ACC112 (cell line): Measurements from ENCODE around the gene SOX5.
"Not testable (repeated sequence)": the region's sequence is repeated elsewhere in the genome, so short reads cannot be mapped to it uniquely, and the experiment has no call there.

Source experiments
- H2AFZ ChIP-seq: fragments of 200-600 bp; sonication (generic); one replicate; pipeline ENCODE4 v1.6.0; 2017; ENCODE audit warnings: antibody characterized with exemption, low read length; ENCODE audit not compliant: unreplicated experiment
- H3K27ac ChIP-seq: fragments of 200-600 bp; sonication (generic); 2 replicates; pipeline ENCODE4 v1.5.1; 2014; ENCODE audit warnings: low read depth, mild to moderate bottlenecking, antibody characterized with exemption, low read length, moderate library complexity
- H3K27me3 ChIP-seq: fragments of 200-600 bp; sonication (generic); 2 replicates; pipeline ENCODE4 v1.6.1; 2014; ENCODE audit warnings: mild to moderate bottlenecking, antibody characterized with exemption, low read length, moderate library complexity, mixed read lengths; ENCODE audit not compliant: insufficient read depth
- H3K36me3 ChIP-seq: fragments of 200-600 bp; sonication (generic); 2 replicates; pipeline ENCODE4 v1.6.1; 2016; ENCODE audit warnings: mild to moderate bottlenecking, antibody characterized with exemption, low read length, moderate library complexity, mixed read lengths; ENCODE audit not compliant: insufficient read depth
- H3K4me1 ChIP-seq: fragments of 200-600 bp; sonication (generic); one replicate; pipeline ENCODE4 v1.6.1; 2016; ENCODE audit warnings: low read length, mixed read lengths; ENCODE audit not compliant: insufficient read depth, unreplicated experiment, control insufficient read depth
- H3K4me3 ChIP-seq: fragments of 200-600 bp; sonication (generic); 2 replicates; pipeline ENCODE4 v1.5.1; 2014; ENCODE audit warnings: mild to moderate bottlenecking, low read depth, low read length
- H3K79me2 ChIP-seq: fragments of 200-600 bp; sonication (generic); one replicate; pipeline ENCODE4 v1.6.0; 2016; ENCODE audit warnings: low read length; ENCODE audit not compliant: control insufficient read depth, unreplicated experiment, insufficient read depth

The SOX5 gene

GRCh38 chr12:23534196-23534595, 415.3 kb downstream of the SOX5 start:
- H3K4me1 ChIP-seq, result no peaks in the 10 kb centered on the region
- H3K79me2 ChIP-seq, result no peaks in the 10 kb centered on the region
- H3K27me3 ChIP-seq, result no peaks in the 10 kb centered on the region
- no peak overlapping the region for H2AFZ ChIP-seq
- no peak overlapping the region for H3K4me3 ChIP-seq
- H3K36me3 ChIP-seq, result no peaks in the 10 kb centered on the region
- H3K27ac ChIP-seq, result no peak overlapping the region

GRCh38 chr12:23533699-23534098, 415.8 kb downstream of the SOX5 start:
- no peaks in the 10 kb centered on the region for H3K27me3 ChIP-seq

GRCh38 chr12:23533265-23533664, 416.2 kb downstream of the SOX5 start:
- Histone ChIP-seq H3K27ac (no peak overlapping the region), H3K27me3 (no peaks in the 10 kb centered on the region), H3K4me3 (no peak overlapping the region), H3K36me3 (no peaks in the 10 kb centered on the region), H3K79me2 (no peaks in the 10 kb centered on the region), H2AFZ (no peak overlapping the region), H3K4me1 (no peaks in the 10 kb centered on the region)

More at GRCh38 chr12:23533699-23534098, 415.8 kb downstream of the SOX5 start:
- Histone ChIP-seq H3K4me1 (no peaks in the 10 kb centered on the region), H3K4me3 (no peak overlapping the region), H3K79me2 (no peaks in the 10 kb centered on the region), H3K36me3 (no peaks in the 10 kb centered on the region), H2AFZ (no peak overlapping the region), H3K27ac (no peak overlapping the region)

- no peaks in the 10 kb centered on the region for H3K79me2 ChIP-seq
- no peaks in the 10 kb centered on the region for H3K27me3 ChIP-seq
- no peak overlapping the region for H2AFZ ChIP-seq
- no peak overlapping the region for H3K4me3 ChIP-seq
- no peaks in the 10 kb centered on the region for H3K4me1 ChIP-seq
- no peaks in the 10 kb centered on the region for H3K36me3 ChIP-seq
- H3K27ac ChIP-seq, result no peak overlapping the region
Observed at GRCh38 chr12:23528316-23528715, 421.2 kb downstream of the SOX5 start.

- no peaks in the 10 kb centered on the region for H3K79me2 ChIP-seq
- H2AFZ ChIP-seq, result no peak overlapping the region
- H3K27ac ChIP-seq, result no peak overlapping the region
- H3K27me3 ChIP-seq, result no peaks in the 10 kb centered on the region
- no peak overlapping the region for H3K4me3 ChIP-seq
- H3K4me1 ChIP-seq, result no peaks in the 10 kb centered on the region
- no peaks in the 10 kb centered on the region for H3K36me3 ChIP-seq
Observed at GRCh38 chr12:23525450-23526072, 423.9 kb downstream of the SOX5 start.

GRCh38 chr12:23523339-23523738, 426.1 kb downstream of the SOX5 start:
- no peaks in the 10 kb centered on the region for H3K4me1 ChIP-seq
- H3K27ac ChIP-seq, result no peak overlapping the region
- no peak overlapping the region for H3K4me3 ChIP-seq
- H3K36me3 ChIP-seq, result no peaks in the 10 kb centered on the region
- H2AFZ ChIP-seq, result no peak overlapping the region
- no peaks in the 10 kb centered on the region for H3K27me3 ChIP-seq
- no peaks in the 10 kb centered on the region for H3K79me2 ChIP-seq

GRCh38 chr12:23519444-23519843, 430.0 kb downstream of the SOX5 start:
- H3K4me1 ChIP-seq, H2AFZ ChIP-seq, H3K4me3 ChIP-seq, H3K36me3 ChIP-seq, H3K27me3 ChIP-seq, H3K27ac ChIP-seq, H3K79me2 ChIP-seq: not testable (repeated sequence)

GRCh38 chr12:23515785-23516184, 433.7 kb downstream of the SOX5 start:
- H2AFZ ChIP-seq, H3K27me3 ChIP-seq, H3K79me2 ChIP-seq, H3K4me3 ChIP-seq, H3K27ac ChIP-seq, H3K36me3 ChIP-seq, H3K4me1 ChIP-seq: not testable (repeated sequence)

- Histone ChIP-seq H3K27me3 (no peaks in the 10 kb centered on the region), H3K36me3 (no peaks in the 10 kb centered on the region), H3K4me3 (no peak overlapping the region), H3K79me2 (no peaks in the 10 kb centered on the region), H3K4me1 (no peaks in the 10 kb centered on the region), H3K27ac (no peak overlapping the region), H2AFZ (no peak overlapping the region)
Observed at GRCh38 chr12:23510484-23510883, 439.0 kb downstream of the SOX5 start.

- H3K4me1 ChIP-seq, H3K27ac ChIP-seq, H3K36me3 ChIP-seq, H3K27me3 ChIP-seq, H2AFZ ChIP-seq, H3K4me3 ChIP-seq, H3K79me2 ChIP-seq: not testable (repeated sequence)
Observed at GRCh38 chr12:23509832-23510231, 439.6 kb downstream of the SOX5 start.

- H2AFZ ChIP-seq, H3K36me3 ChIP-seq, H3K4me1 ChIP-seq, H3K79me2 ChIP-seq, H3K27ac ChIP-seq, H3K27me3 ChIP-seq, H3K4me3 ChIP-seq: not testable (repeated sequence)
Observed at GRCh38 chr12:23507785-23508184, 441.7 kb downstream of the SOX5 start.
